MM.1S (cell line): ENCODE results near the gene GNRH2.

ENCODE experiments used
- CTCF ChIP-seq: fragments of 300-600 bp; sonication (generic); IDR thresholded peaks from 2 replicates; pipeline ENCODE4 v1.5.1; 2016; ENCODE audit warnings: antibody characterized with exemption, low read length, mixed read lengths
- EZH2 ChIP-seq: fragments of 300-600 bp; sonication (generic); optimal IDR thresholded peaks from 2 replicates; pipeline ENCODE3; 2017; ENCODE audit warnings: low read depth, mild to moderate bottlenecking, antibody characterized with exemption, low read length, mixed read lengths
- EZH2phosphoT487 ChIP-seq: fragments of 300-600 bp; sonication (generic); IDR thresholded peaks from 2 replicates; pipeline ENCODE4 v1.6.1; 2018; ENCODE audit warnings: antibody characterized with exemption, low read length

- TF ChIP-seq CTCF: no peak
- no peak for TF ChIP-seq EZH2
- TF ChIP-seq EZH2phosphoT487: no peak
Measured at GRCh38 chr20:2995796-2996195, 47.6 kb upstream of the GNRH2 start.
